Retinal pigment epithelial cell (primary cell): ENCODE results near the gene TPRG1.

Source experiments
- DNase-seq: peaks from one replicate; pipeline ENCODE4 v3.0.0-alpha.2; 2010; ENCODE audit warnings: low read depth
- H3K4me3 ChIP-seq: 2 replicates; pipeline ENCODE4 v1.5.1; 2011; ENCODE audit warnings: mild to moderate bottlenecking, low read length, control low read depth, moderate library complexity
- CTCF ChIP-seq: conservative IDR thresholded peaks from 2 replicates; pipeline ENCODE4 v1.5.1; 2011; ENCODE audit warnings: low read depth, low read length, control low read depth, inconsistent platforms

TPRG1 gene

GRCh38 chr3:189204167-189204866 lies 32.5 kb downstream of the TPRG1 start:
- no peak for TF ChIP-seq CTCF
- H3K4me3 ChIP-seq, result no peak overlapping the region
- no peak for DNase-seq

GRCh38 chr3:189204937-189205336 lies 33.2 kb downstream of the TPRG1 start:
- TF ChIP-seq CTCF, result no peak
- no peak overlapping the region for H3K4me3 ChIP-seq
- DNase-seq, result no peak

- no peak for DNase-seq
- H3K4me3 ChIP-seq, result no peak overlapping the region
- TF ChIP-seq CTCF, result no peak
These were observed 38.5 kb downstream of the TPRG1 start for GRCh38 chr3:189210251-189210770.

- TF ChIP-seq CTCF, result no peak
- DNase-seq, result no peak
- H3K4me3 ChIP-seq, result no peak overlapping the region
These were observed 40.9 kb downstream of the TPRG1 start for GRCh38 chr3:189212681-189213080.

- H3K4me3 ChIP-seq, result no peak overlapping the region
- TF ChIP-seq CTCF, result no peak
- DNase-seq, result no peak
These were observed 42.9 kb downstream of the TPRG1 start for GRCh38 chr3:189214651-189215050.

GRCh38 chr3:189222927-189223636 lies 51.3 kb downstream of the TPRG1 start:
- peak; percentile 34 for DNase-seq
- no peak for TF ChIP-seq CTCF
- no peak overlapping the region for H3K4me3 ChIP-seq

- no peak for DNase-seq
- no peak overlapping the region for H3K4me3 ChIP-seq
- TF ChIP-seq CTCF, result no peak
These were observed 53.7 kb downstream of the TPRG1 start for GRCh38 chr3:189225431-189225830.
